CD4-positive, alpha-beta T cell treated with Interleukin-17A for 4 hours (primary cell): ENCODE data around the gene KRTDAP.

ENCODE experiments used
- DNase-seq: peaks from one replicate; pipeline ENCODE4 v3.0.0-alpha.2; 2020; ENCODE audit warnings: mixed read lengths

Gene KRTDAP

GRCh38 chr19:35449359-35450043 lies 40.8 kb downstream of the KRTDAP start:
- DNase-seq, result no peak

- no peak for DNase-seq
Observed at GRCh38 chr19:35447606-35448469, 42.4 kb downstream of the KRTDAP start, which contains the start of gene FFAR2. FFAR2 (plus strand) TSS chr19:35448257; CDS start chr19:35449715, 1,458 bp downstream.

GRCh38 chr19:35445826-35446593 lies 44.3 kb downstream of the KRTDAP start:
- no peak for DNase-seq

GRCh38 chr19:35444735-35445134 lies 45.5 kb downstream of the KRTDAP start:
- DNase-seq, result no peak

- no peak for DNase-seq
Observed at GRCh38 chr19:35442091-35442490, 48.2 kb downstream of the KRTDAP start.

- DNase-seq, result no peak
Observed at GRCh38 chr19:35439921-35440320, 50.3 kb downstream of the KRTDAP start.

- DNase-seq, result no peak
Observed at GRCh38 chr19:35438527-35438926, 51.7 kb downstream of the KRTDAP start.

- DNase-seq, result no peak
Observed at GRCh38 chr19:35438096-35438495, 52.2 kb downstream of the KRTDAP start.

- no peak for DNase-seq
Observed at GRCh38 chr19:35437406-35437951, 52.8 kb downstream of the KRTDAP start.
